Tibial nerve (tissue), 3 donors: Measurements from ENCODE around the gene ARAP3.

Experiments used
- CTCF ChIP-seq, 5 experiments: fragments of 200-600 bp in 3 of 5; fragments of 450-650 bp in 2 of 5; sonication (generic) in 3 of 5; IDR thresholded peaks; one replicate each; pipeline ENCODE4 v1.5.1; 2016 to 2019; ENCODE audit warnings: antibody characterized with exemption in 5 of 5, mild to moderate bottlenecking in 3 of 5, moderate library complexity in 2 of 5
- POLR2A ChIP-seq, 2 donors: fragments of 450-650 bp; IDR thresholded peaks; one replicate each; pipeline ENCODE4 v1.6.1; 2017; ENCODE audit warnings: antibody characterized with exemption in 2 of 2, mild to moderate bottlenecking in 2 of 2, moderate library complexity in 2 of 2

- TF ChIP-seq CTCF (IDR thresholded peaks at IDR 0.05) = no peak
- TF ChIP-seq POLR2A (IDR thresholded peaks at IDR 0.05) = no peak
Observed at GRCh38 chr5:141701360-141702119, 19.5 kb upstream of the ARAP3 start.
